ENCODE measurements around the gene CHD1.

CHD1 gene

DNA sequence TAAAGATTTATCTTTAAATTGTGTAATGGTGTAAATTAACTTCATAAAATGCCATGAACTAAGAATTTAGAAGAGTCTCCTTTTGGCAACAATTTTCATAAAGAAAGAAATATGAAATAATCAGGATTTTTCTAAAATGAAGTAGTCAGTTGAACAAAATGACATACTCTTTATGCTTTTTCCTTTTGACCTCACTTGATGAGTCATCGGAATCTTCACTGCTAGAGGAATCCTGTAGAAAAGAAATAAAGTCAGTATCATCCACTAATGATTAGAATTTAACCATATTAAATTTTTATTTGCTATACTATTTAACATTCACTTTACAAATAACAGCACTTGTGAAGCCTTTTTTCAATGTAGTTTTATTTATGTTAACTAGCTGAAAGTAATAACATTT lies 26.1 kb downstream of the CHD1 start:
- no peak for DNase-seq (ENCODE audit: low spot score)

DNA sequence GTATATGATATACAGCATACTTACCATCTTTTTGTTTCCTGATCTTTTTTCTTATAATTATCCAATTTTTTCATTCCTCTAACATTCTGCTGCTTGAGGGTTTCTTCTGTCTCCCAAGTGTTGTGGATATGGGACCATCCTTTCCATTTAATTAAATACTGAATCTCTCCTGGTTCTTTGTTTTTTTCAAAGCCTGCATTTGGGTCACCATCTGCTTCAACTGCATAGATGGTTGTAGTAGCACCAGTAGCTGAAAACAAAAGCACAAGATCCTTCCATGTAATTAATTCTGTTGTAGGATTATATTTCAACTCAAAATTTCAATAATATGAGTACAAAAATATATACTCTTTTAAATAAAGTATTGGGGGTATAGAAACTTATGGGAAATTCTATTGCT lies 29.4 kb downstream of the CHD1 start:
- DNase-seq (ENCODE audit: low spot score): no peak

DNA sequence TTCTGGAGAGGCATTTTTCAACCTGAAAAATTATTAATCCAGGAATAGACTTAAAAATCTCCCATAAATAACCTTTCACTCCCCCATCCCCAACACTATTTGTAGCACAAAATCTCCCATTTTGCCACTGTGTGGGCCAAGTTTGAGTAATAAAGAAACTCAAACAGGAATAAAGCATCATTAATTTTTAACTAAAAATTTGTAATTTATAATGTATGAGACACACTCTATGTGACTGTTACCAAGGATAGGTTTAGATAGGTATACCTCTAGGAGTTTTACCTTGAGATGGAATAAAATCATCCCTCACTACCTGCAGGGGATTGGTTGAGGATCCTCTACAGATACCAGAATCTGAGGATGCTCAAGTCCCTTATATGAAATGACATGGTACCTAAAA lies 30.1 kb downstream of the CHD1 start:
- DNase-seq (ENCODE audit: low spot score): no peak

DNA sequence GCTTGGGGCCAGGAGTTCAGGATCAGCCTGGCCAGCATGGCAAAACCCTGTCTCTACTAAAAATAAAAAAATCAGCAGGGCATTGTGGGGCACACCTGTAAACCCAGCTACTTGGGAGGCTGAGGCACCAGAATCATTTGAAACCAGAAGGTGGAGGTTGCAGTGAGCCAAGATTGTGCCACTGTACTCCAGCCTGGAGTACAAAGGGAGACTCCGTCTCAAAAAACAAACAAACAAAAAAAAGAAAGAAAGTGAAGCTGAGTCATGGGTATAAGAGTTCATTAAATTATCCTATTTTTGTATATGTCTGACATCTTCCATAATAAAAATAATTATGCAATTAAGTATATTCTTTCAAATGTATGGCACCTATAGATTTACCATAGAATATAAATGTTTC lies 37.2 kb downstream of the CHD1 start:
- no peak for DNase-seq (ENCODE audit: low spot score)

DNA sequence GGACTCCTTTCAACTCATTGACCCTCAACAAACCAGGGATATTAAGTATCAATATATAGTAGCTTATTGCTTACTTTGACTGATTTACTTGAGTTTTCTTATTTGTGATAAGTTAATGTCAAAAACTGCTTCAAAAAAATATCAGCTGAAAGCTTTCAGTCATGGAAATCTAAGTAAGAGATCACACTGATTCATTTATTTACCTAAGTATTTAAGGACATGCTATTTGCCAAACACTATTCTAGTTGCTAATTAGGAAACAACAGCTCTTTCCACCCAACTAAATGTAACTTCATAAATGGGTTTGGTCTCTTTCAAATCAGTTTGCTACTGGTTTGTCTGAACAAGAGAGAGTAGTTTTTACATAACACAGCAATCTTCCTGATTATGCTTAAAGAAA lies 48.2 kb downstream of the CHD1 start:
- DNase-seq (ENCODE audit: low spot score): no peak

DNA sequence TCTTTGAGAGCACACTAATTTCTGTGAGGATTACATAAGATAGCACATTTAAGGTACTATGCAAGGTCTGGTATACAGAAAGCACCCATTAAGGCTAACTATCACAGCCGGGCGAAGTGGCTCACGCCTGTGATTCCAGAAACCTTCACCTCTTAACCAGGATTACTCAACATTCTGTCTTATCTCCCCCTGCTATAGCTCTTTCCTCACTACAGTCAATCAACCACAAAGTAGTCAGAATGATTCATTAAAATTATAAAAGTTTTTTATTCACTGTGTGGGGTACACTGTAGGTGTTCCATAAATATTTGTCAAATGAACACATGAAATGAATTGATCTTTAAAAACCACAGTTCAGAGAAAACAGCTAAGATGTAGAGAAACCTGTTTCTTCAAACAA lies 48.7 kb downstream of the CHD1 start:
- DNase-seq (ENCODE audit: low spot score): peak; percentile 13

DNA sequence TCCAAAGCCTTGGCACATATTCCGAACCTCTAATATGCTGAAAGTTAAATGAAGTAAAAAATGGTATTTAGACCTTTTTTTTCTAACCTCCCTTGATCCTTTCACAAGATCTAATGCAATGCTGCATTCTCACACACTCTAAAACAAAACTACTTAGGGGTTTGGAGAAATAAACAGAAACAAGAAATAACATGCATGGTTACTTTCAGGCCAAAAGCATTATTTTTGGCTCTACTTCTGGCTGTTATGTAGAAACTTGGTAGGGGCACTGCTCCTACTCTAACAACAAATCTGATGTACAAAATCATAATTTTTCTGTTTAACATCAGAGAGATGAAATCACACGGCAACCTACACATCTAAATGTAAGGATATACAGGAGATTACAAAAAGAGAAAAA lies 51.2 kb downstream of the CHD1 start:
- no peak for DNase-seq (ENCODE audit: low spot score)

DNA sequence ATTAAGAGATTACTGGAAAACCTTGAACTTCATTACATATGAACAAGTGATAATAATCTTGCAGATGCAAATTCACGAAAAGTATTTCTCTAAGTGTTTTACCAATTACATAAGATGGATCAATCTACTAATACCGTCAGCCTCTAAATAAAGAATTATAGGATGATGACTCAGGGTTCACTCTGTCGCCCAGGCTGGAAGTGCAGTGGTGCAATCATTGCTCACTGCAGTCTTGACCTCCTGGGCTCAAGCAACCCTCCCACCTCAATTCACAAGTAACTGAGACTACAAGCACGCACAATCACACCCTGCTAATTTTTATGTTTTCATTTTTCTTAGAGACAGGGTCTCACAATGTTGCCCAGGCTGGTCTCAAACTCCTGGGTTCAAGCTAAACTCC lies 56.1 kb downstream of the CHD1 start:
- DNase-seq (ENCODE audit: low spot score): no peak

DNA sequence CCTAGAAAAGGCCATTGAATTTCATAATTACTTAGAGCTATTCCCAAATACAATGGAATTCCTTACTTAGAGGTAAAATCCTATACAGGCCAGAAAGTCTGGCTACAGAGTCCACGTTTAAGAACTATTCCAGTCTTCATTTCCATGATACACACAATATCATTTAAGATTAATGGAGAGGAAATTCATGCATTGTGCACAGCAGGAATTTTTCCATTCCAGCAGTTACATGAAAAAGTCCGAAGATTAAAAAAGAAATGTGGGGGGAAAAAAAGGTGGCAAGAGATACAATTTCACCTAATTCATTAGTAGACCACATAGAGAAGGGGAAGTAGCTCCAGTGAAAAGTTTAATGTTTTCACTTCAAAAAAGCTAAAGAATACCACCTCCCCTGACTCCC lies 63.1 kb downstream of the CHD1 start:
- no peak for DNase-seq (ENCODE audit: low spot score)

DNA sequence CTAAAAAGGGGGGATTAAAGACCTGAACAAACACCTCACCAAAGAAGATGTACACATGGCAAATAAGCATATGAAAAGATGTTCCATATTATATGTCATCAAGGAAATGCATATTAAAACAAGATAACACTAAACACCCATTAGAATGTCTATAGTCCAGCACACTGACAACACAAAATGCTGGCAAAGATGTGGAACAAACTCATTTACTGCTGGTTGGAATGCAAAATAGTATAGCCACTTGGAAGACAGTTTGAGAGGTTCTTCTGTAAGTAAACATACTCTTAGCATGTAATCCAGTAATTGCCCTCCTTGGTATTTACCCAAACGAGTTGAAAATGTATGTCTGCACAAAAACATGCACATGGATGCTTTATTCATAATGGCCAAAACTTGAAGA lies 81.8 kb downstream of the CHD1 start:
- DNase-seq (ENCODE audit: low spot score): no peak

DNA sequence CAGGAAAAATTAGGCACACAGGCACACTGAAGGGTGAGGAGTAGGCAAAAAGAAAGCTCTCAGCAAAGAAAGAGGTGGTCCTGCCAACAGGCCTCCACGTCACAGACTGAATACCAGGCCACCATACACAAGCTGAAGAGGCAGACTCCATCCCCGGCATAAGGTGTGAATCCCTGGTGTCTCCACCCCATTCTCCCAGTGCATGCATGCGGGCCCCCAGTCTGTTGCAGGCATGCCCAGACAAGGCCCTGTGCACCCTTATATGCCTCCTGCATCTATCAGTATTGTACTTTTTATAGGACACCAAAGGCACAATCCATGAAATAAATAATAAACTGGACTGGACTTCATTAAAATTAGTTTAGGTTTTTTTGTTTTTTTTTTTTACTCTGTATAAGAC lies 82.3 kb downstream of the CHD1 start:
- no peak for DNase-seq (ENCODE audit: low spot score)

DNA sequence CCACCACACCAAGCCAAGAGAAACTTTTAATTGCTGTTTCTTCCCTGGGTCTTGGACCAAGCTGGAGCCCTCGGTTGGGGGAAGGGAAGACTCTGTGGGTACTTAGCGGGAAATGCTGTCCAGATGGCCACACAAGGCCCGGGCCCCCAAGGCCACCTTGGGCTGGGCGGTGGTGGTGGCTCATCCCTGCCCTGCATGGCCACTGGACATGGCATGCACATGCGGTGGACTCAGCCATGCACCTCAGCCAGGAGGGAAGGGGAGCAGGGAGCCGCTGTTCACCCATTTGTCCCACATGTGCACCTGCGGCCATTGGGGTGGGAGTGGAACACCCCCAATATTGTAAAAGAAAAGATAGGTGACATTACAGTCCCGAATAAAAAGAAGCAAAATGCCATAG lies 82.9 kb downstream of the CHD1 start:
- DNase-seq (ENCODE audit: low spot score): no peak

DNA sequence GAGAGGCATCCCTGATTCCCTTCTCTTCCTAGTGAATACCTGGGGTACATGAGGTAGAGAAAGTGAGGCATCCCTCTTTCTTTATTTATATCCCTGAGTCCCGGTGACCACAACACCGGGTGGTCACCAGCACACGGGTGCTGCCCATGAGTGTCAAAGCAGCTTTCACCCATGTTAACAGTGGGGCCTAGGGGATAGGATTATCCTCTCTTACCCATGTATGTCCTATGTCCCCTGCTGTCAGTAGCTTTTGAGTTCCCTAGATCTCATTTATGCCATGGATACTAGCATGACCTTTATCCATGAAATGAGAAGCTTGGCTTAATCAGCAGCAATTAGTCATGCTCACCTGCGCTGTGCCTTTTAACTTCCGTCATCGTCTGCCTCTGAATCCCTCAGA lies 83.9 kb downstream of the CHD1 start:
- no peak for DNase-seq (ENCODE audit: low spot score)

DNA sequence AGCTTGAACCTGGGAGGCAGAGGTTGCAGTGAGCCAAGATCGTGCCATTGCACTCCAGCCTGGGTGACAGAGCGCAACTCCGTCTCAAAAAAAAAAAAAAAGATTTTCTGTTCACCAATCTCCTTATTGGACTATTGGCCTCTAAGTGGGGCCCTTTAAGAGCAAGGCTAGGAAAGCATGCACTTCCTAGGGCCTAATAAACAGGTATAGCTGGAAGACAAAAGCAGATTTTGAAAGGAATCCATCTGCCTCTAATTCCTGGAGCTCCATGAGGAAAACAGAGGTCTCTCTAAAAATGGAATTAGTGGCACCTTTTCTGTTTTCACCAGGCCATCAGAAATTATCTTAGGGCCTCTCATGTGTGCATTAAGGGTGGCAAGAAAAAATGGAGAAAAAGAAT lies 85.3 kb downstream of the CHD1 start:
- DNase-seq (ENCODE audit: low spot score): no peak

DNA sequence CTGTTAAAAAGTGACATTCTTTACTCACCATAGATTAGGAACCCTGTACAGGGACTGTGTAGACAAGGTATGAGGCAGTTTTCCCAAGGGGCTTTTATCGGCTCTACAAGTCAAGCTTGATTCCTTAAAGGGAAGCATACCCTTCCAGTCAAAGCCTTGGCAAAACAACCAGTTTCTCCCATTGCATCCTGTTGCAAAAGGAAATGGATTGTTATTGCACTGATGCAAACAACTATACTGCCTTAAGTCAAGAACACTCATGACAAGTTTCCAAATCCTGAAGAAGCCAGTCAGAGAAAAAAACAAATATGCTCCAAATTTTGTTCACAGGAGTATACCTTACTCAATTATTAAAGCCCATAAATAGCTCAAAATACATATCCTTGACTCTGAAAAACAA lies 87.9 kb downstream of the CHD1 start:
- DNase-seq (ENCODE audit: low spot score): no peak

DNA sequence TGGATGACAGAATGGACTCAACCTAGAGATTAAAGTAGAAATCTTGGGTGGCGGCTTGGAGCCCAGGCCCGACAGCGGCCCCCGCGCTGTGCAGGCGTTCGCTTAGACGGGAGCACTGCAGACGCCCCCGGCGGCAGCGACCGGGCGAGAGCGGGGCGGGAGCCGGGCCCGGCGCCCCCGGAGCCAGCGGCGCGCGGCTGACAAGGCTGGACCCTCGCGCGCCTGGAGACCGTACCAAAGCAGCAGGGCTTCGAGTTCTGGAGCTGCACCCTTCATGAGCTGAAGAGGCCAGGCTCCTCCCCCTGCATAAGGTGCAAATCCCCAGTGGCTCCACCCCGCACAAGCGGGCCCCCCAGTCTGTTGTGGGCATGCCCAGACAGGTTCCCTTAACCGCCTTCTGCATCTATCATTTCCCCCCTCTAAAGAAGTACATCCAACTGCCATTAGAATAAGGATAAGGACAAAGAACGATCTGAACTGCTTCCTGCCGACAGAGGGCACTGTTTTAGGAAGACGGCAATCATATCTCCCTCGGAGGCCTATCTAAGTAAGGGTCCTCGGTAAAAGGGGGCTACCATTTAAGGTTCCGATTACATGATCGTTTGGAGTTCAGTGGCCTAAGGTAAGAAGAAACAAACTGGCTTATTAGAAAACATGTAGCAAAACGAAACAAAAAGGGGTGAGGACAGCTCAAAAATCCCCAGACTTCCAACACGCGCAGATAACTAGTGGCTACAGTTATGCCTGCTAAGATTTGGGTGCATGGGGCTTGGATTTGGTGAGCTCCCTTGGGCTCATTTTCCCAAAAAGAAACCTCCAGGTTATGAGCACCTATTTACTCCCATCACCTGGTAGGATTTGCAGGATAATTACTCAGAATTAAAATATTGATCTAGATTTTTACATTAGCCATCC lies 89.1 kb downstream of the CHD1 start:
- DNase-seq (ENCODE audit: low spot score): peak; percentile 3

DNA sequence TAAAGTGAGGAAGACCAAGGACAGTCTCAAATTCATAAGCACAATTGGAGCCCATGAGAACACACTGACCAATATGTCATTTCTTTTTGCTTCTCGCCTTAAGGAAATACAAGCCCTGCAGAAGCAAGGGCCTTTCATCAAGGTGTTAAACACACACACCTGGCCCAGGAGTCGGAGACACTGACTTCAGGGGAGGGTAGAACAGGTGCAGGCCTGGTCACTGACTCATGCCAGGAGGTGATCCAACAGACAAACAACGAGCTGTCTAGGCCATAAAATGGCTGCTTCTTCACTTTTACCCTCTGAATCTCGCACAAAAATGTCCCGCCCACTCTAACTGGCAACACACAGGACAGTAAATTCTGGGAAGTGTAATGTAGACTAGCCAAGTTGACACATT lies 92.6 kb downstream of the CHD1 start:
- DNase-seq (ENCODE audit: low spot score): no peak

DNA sequence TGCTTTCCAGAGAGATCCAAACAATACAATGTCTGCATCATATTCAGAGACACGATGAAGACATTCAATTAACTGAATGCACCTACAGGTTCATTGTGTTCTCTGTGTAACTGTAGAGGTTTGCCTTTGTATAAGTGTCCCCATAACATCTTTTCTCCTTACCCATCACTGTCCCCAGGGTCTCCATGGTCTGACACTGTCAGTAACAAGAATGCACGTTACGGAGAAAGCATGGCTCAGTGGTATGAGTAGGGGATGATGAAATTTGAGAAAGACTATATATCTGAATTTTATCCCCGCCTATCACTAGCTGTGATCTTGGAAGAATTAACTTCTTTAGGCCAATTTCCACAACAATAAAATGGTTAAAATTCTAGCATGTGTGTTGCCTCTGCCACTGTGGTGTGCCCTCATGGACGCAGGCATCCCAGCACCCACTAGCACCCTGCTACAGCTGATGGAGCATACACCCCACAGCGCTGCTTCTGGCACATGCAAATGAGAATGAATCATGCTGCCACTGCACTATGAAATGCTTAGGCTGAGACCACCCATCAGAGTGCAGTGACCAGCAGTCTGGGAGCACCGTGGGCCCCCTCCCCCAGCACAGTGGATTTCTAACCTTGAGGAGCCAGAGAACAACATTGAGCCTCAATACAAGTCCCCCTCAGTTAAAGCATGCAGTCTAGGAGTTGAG lies 101.1 kb downstream of the CHD1 start:
- no peak for DNase-seq (ENCODE audit: low spot score)

DNA sequence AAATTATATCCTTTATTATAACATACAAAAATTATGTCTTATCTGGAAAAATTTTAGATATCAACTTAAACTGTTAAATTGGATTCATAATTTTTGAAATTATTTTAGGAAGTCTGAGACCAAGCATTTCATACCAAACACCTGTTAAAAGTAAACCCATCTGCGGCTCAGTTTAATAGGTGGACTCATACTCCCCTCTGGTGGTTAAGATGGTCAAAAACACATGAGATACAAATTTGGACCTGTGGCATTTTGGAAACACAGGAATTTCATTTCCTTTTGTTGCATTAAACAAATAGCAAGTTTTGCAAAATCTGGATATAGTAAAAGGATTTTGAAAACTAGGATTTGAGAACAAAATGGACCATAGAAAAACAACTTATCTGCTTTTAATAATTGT lies 101.6 kb downstream of the CHD1 start:
- DNase-seq (ENCODE audit: low spot score): peak; percentile 5

DNA sequence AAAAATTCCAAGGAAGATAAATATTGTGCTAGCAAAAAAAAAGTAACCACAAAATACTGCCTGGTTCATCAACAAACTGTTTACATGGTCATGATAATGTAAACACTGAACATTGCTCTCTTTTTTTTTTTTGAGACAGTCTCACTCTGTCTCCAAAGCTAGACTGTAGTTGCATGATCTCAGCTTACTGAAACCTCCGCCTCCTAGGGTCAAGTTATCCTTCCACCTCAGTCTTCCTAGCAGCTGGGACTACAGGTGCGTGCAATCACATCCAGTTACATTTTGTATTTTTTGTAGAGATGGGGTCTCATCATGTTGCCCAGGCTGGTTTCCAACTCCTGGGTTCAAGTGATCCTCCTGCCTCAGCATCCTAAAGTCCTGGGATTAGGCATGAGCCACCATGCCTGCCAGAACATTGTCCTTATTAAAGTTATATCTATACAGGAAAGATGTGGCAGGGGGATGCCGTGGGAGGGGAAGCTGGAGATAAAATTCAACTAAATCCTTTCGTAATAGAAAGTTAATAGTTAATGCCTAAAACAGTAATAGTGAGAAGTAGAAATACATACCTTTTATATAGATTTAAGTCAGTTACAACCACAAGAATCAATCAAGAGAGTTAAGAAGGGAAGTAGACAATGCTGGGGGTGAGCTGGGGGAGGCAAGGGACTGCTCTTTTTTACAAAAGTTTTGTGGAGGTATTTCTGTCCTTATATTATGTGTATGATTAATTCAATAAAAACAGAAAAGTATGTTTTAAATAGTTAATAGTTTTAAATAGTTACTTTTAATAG lies 103.0 kb downstream of the CHD1 start:
- DNase-seq (ENCODE audit: low spot score): no peak

DNA sequence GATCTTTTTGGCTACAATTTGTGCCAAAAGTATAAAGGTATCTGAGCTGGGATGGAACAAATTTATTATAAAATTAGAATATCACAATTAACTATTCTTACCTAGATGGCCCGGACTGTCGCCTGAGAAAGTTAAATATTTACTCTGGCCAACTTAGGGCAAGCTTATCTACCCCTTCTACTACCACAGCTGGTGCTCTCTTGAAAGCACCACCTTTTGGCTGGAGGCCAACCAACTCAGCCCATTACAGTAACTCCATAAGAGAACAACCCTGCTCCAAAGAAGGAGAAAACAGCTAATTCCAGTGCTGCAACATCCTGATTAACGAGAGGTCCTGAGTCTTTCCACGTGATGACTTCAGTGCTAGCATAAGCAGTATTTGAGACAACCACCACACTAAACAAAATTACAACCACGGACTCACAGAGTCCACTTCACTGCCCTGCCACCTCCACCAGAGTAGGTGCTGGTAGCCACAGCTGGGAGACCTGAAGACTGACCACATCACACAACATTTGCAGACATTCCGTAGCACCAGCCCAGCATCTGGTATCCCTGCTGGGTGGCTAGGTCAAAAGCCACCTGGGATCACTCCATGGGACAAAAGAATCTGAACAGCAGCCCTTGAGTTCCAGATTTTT lies 112.1 kb downstream of the CHD1 start:
- DNase-seq (ENCODE audit: low spot score): no peak

DNA sequence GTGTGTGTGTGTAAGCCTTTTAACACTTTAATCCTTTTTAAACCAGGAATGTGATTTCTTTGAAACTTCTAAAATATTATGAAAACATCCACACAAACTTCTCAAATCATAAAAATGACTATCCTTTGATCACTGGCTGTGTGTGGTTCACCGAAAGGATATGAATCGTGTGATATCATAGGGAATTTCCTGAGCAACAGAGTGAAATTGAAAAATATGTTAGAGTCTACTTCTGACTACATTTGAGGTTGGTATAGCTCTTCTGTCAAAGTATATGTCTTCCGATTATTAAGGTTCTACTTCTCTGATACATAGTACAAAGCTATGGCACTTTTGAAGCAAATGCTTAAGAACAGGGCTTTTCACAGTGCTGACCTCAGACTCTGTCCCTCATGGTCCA lies 115.1 kb downstream of the CHD1 start:
- no peak for DNase-seq (ENCODE audit: low spot score)

All from CD4-positive, alpha-beta T cell treated with Interleukin-15 for 4 hours (primary cell).